ENCODE results near the gene PWP2. TPM values are rescaled to one million over a fixed set of nuclear protein-coding genes. Genes with fewer than 3 reads are reported as not detected.

Gene PWP2
- total and polyA plus RNA-seq, 2 donors (not counting 1 experiment from before 2014, with no cell fraction given): 3.6 to 13.5 TPM

- POLR2A ChIA-PET: no interaction called here
- Mint-ChIP-seq H3K27me3 (no peaks in the 10 kb centered on the region), H3K4me1 (peaks cover 55% of the 10 kb centered on the region), H3K27ac (peak overlapping the region; percentile 96), H3K9me3 (ENCODE audit: insufficient read depth) (no peaks in the 10 kb centered on the region), H3K4me3 (peak overlapping the region; percentile 80)
- Histone ChIP-seq H3K4me1 (ENCODE audit: control insufficient read depth in 2 of 2, insufficient read depth in 2 of 2, low read length in 2 of 2) (peaks cover 31 to 63% of the 10 kb centered on the region in 2 donors), H3K9me3 (ENCODE audit: control extremely low read depth in 1 of 3, control insufficient read depth in 2 of 3, insufficient read depth in 1 of 3, low read length in 2 of 3) (no peaks in the 10 kb centered on the region), H3K4me3 (ENCODE audit: control extremely low read depth in 1 of 5, extremely low read depth in 1 of 5, insufficient read depth in 1 of 5, low read depth in 2 of 5, low read length in 4 of 5) (peak overlapping the region in 4 of 5 experiments; percentile 4 to 9 (median 6)), H3K9ac (ENCODE audit: low read length) (peak overlapping the region; percentile 42), H3K27me3 (replicated peaks in 1 of 4; ENCODE audit: control extremely low read depth in 1 of 4, control insufficient read depth in 3 of 4, insufficient read depth in 4 of 4, low read length in 3 of 4) (no peaks in the 10 kb centered on the region), H3K36me3 (replicated peaks in 1 of 2; ENCODE audit: control extremely low read depth in 1 of 2, control insufficient read depth in 1 of 2, extremely low read depth in 1 of 2, insufficient read depth in 2 of 2, low read length in 1 of 2) (peaks cover under 1 to 73% of the 10 kb centered on the region in 2 experiments), H3K79me2 (ENCODE audit: control insufficient read depth, insufficient read depth, low read length) (peaks cover 19% of the 10 kb centered on the region), H4K20me1 (ENCODE audit: control insufficient read depth, insufficient read depth, low read length, poor library complexity, severe bottlenecking) (no peaks in the 10 kb centered on the region), H3K27ac (ENCODE audit: low read length in 2 of 2) (peak overlapping the region; percentile 94 to 96), H2AFZ (ENCODE audit: insufficient read depth, low read depth, low read length, poor library complexity, severe bottlenecking) (peak overlapping the region; percentile 9), H3K4me2 (replicated peaks; ENCODE audit: low read depth, low read length, poor library complexity, severe bottlenecking) (peak overlapping the region; percentile 53)
- 43% methylated on average over 19 of the region's 30 CpGs for WGBS (ENCODE audit: insufficient coverage)
- intact Hi-C loops (cut with micrococcal nuclease): no loop called here
- CTCF ChIA-PET: interaction anchor here (1.4 to 2.1 kb wide), 3 partner anchors 11 to 208 kb away, joined by 3 to 7 read pairs (median 5); no protein-coding TSS in a partner anchor
- DNase-seq: peak; percentile 79
- peak; percentile 60 for ATAC-seq (ENCODE audit: low read depth)
- TF ChIP-seq CTCF (IDR thresholded peaks at IDR 0.05) (no peak), EZH2 (IDR thresholded peaks at IDR 0.05; ENCODE audit: borderline replicate concordance, insufficient read depth, low read depth, low read length, poor library complexity, severe bottlenecking) (no peak)
These were observed 17.9 kb upstream of the PWP2 start for GRCh38 chr21:44089001-44089911.

Data from B cell (primary cell).